HEK293T (cell line): Measurements from ENCODE around the gene FCN1.

Experiments used
- CTCF ChIA-PET: fragments of 350-600 bp; formaldehyde crosslinking; extraction: SDS; loops from one replicate; lab custom pipeline; 2021; ENCODE audit warnings: antibody characterized with exemption, inconsistent platforms; lab: Yijun Ruan, JAX
- POLR2A ChIA-PET: fragments of 350-600 bp; formaldehyde crosslinking; extraction: SDS; loops from one replicate; lab custom pipeline; 2020; ENCODE audit warnings: antibody characterized with exemption, inconsistent platforms; lab: Yijun Ruan, JAX
- DNase-seq: peaks from one replicate; pipeline ENCODE4 v3.0.0; 2012; ENCODE audit warnings: mixed read lengths; ENCODE audit errors: extremely low spot score
- ARNT ChIP-seq: fragments of 450-650 bp; IDR thresholded peaks from 2 replicates; pipeline ENCODE4 v1.6.1; 2017; ENCODE audit warnings: mild to moderate bottlenecking
- BHLHE40 ChIP-seq: fragments of 450-650 bp; IDR thresholded peaks from 2 replicates; pipeline ENCODE4 v1.6.1; 2016; ENCODE audit warnings: mild to moderate bottlenecking, moderate library complexity, borderline replicate concordance
- CTBP1 ChIP-seq: fragments of 450-650 bp; IDR thresholded peaks from 2 replicates; pipeline ENCODE4 v1.6.1; 2016; ENCODE audit warnings: borderline replicate concordance
- ELF4 ChIP-seq: fragments of 450-650 bp; IDR thresholded peaks from 2 replicates; pipeline ENCODE4 v1.6.1; 2017; ENCODE audit warnings: antibody characterized with exemption
- FOXA1 ChIP-seq: fragments of 450-650 bp; IDR thresholded peaks from 2 replicates; pipeline ENCODE4 v1.6.1; 2016; ENCODE audit warnings: mild to moderate bottlenecking
- FOXK2 ChIP-seq: fragments of 450-650 bp; IDR thresholded peaks from 2 replicates; pipeline ENCODE4 v1.6.1; 2016; ENCODE audit warnings: mild to moderate bottlenecking
- FOXM1 ChIP-seq: fragments of 450-650 bp; IDR thresholded peaks from 2 replicates; pipeline ENCODE4 v1.6.1; 2017; ENCODE audit warnings: mild to moderate bottlenecking, borderline replicate concordance
- HDGF ChIP-seq: fragments of 450-650 bp; IDR thresholded peaks from 2 replicates; pipeline ENCODE4 v1.6.1; 2017; ENCODE audit warnings: antibody characterized with exemption, borderline replicate concordance
- L3MBTL2 ChIP-seq: fragments of 450-650 bp; conservative IDR thresholded peaks from 2 replicates; pipeline ENCODE4 v1.6.1; 2016; ENCODE audit warnings: mild to moderate bottlenecking
- LEF1 ChIP-seq: fragments of 450-650 bp; IDR thresholded peaks from 2 replicates; pipeline ENCODE4 v1.6.1; 2017; ENCODE audit warnings: mild to moderate bottlenecking, borderline replicate concordance
- NFRKB ChIP-seq: fragments of 450-650 bp; IDR thresholded peaks from 2 replicates; pipeline ENCODE4 v1.6.1; 2016; ENCODE audit warnings: mild to moderate bottlenecking, moderate library complexity
- PKNOX1 ChIP-seq: fragments of 450-650 bp; IDR thresholded peaks from 2 replicates; pipeline ENCODE4 v1.6.1; 2016
- SP1 ChIP-seq: fragments of 450-650 bp; IDR thresholded peaks from 2 replicates; pipeline ENCODE4 v1.6.1; 2017
- SUZ12 ChIP-seq: fragments of 450-650 bp; IDR thresholded peaks from 2 replicates; pipeline ENCODE4 v1.6.1; 2016; ENCODE audit warnings: mild to moderate bottlenecking
- TARDBP ChIP-seq: fragments of 450-650 bp; IDR thresholded peaks from 2 replicates; pipeline ENCODE4 v1.6.1; 2016
- ZNF384 ChIP-seq: fragments of 450-650 bp; IDR thresholded peaks from 2 replicates; pipeline ENCODE4 v1.6.1; 2016

Gene FCN1

DNA sequence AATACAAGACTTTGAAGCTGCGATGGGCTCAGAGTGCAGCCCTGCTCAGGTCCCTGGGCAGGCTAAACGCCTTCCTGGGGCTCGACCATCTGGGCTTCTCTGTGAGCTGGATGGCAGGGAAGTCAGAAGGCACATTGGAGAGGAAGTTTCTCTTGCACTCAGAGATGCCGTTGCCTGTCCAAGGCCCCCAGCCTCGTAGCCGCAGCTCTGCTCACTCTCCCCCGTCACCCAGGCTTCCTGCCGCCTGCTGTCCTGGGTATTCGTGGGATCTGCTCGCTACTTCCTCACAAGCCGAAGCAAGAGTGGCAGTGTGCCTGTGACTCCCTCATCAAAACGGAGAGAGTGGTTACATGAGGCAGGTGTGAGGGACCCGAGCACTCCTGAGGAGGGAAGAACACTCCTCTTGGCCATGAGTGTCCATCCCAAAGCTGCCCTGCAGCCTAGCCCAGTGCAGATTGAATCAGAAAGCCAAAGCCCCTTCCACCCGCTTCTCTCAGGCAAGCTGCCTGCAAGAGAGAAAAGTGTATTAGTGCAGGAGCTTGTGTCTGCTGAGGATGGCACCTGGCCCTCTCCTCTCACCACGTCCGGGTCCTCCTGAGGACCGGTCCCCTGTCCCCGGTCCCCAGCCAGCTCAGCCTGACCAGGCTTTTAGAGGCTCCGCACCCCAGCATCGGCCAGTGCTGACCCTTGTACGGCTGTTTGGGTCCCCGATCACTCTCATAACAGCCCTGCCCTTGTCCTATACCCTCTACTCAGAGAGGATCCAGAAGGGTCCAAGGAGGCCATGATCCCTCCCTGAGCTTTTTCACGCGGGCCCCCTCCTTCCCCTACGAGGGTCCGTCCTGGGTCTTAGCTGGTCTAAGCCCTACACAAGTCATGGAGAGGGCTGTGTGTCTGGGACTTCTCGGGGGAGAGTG lies 29.8 kb downstream of the FCN1 start:
- ChIA-PET POLR2A (no interaction called here), CTCF (no interaction called here)
- TF ChIP-seq FOXM1 (no peak), SP1 (no peak), LEF1 (no peak), FOXA1 (no peak), BHLHE40 (no peak), SUZ12 (no peak), FOXK2 (no peak), ZNF384 (no peak), TARDBP (no peak), ARNT (no peak), HDGF (no peak)
- no peak for DNase-seq

GRCh38 chr9:134887219-134887618 lies 30.5 kb downstream of the FCN1 start:
- ChIA-PET POLR2A (no interaction called here), CTCF (no interaction called here)
- no peak for DNase-seq
- TF ChIP-seq SUZ12, result no peak
- no peak for TF ChIP-seq L3MBTL2
- no peak for TF ChIP-seq BHLHE40
- TF ChIP-seq NFRKB, result no peak
- TF ChIP-seq ZNF384, result no peak
- no peak for TF ChIP-seq LEF1
- TF ChIP-seq FOXA1, result no peak
- TF ChIP-seq FOXK2, result no peak
- TF ChIP-seq SP1, result no peak
- no peak for TF ChIP-seq ELF4

- CTCF ChIA-PET, result no interaction called here
Observed at GRCh38 chr9:134886413-134886913, 31.2 kb downstream of the FCN1 start.

GRCh38 chr9:134885679-134886412 lies 31.9 kb downstream of the FCN1 start:
- ChIA-PET POLR2A (no interaction called here), CTCF (no interaction called here)
- DNase-seq, result no peak
- TF ChIP-seq FOXM1, result no peak
- TF ChIP-seq LEF1, result no peak

More at GRCh38 chr9:134886413-134886913, 31.2 kb downstream of the FCN1 start:
- TF ChIP-seq ARNT (no peak), ZNF384 (no peak), FOXM1 (no peak), SP1 (no peak), PKNOX1 (no peak), CTBP1 (no peak), ELF4 (no peak), FOXA1 (no peak), SUZ12 (no peak), LEF1 (no peak), TARDBP (no peak), NFRKB (no peak), L3MBTL2 (no peak), HDGF (no peak), BHLHE40 (no peak)
- no peak for DNase-seq
- POLR2A ChIA-PET, result no interaction called here

DNA sequence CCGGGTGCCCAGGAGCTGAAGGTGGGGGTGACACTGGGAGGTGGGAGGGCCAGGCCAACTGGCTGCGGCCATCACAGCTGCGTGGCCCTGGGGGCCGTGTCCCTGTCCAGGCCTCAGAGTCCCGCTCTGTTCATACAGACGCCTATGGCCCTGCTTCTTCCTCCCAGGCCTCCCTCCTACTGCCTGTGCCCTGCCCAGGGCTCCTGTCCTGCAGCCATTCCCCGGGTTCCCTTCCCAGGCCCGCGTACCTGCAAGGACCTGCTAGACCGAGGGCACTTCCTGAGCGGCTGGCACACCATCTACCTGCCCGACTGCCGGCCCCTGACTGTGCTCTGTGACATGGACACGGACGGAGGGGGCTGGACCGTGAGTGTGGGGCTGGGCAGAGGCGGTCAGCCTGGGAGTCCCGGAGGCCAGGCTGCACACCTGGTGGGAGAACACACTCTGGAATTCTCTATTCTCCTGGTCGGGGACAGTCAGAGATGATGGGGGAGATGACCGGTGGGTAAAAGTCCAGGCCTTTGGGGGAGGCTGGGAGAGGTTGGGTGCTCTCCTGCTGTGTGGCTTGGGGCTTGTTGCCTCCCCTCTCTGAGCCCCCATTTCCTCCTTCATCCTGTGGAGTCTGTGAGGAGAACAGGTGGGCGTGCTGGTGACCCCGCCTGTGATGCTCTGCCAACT lies 32.6 kb downstream of the FCN1 start:
- ChIA-PET CTCF (no interaction called here), POLR2A (no interaction called here)
- TF ChIP-seq BHLHE40 (no peak), L3MBTL2 (no peak), SUZ12 (no peak), ELF4 (no peak), HDGF (no peak), FOXA1 (no peak), NFRKB (no peak), TARDBP (no peak), ZNF384 (no peak), LEF1 (no peak), ARNT (no peak), FOXM1 (no peak)
- DNase-seq, result no peak

DNA sequence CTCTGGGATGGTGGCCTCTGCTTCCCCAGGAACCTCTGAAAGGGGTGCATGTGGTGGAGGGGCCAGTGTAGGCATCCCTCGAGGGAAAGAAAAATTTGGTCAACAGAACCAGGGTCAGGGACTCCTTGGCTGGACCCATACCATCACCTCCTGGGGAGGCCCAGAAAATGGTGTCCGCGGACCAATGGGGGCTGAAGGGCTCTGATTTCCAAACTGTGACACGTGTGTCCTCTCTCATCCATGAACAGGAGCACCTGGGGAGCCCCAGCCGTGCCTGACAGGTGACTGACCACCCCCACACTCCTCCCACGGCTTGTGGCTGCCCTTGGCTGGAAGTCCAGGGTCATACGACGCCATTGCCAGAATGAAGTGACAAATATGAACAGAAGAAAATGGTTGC lies 33.2 kb downstream of the FCN1 start:
- TF ChIP-seq LEF1 (no peak), CTBP1 (no peak), FOXM1 (no peak), ZNF384 (no peak), L3MBTL2 (no peak), ELF4 (no peak), BHLHE40 (no peak), HDGF (no peak), SUZ12 (no peak), ARNT (no peak)
- ChIA-PET POLR2A (no interaction called here), CTCF (no interaction called here)
- DNase-seq, result no peak
